PC-9 (cell line): Measurements from ENCODE around the gene C1QTNF1. TPM values are rescaled to one million over a fixed set of nuclear protein-coding genes. Genes with fewer than 3 reads are reported as not detected.

Source experiments
- BruUV-seq: library from RNA; stranded (reverse); fragments of 400-500 nt; replicated peaks from 2 replicates; lab custom pipeline; 2021; lab: Mats Ljungman, UMichigan
- CTCF ChIA-PET: fragments of 300-600 bp; sonication (Branson Sonifier 250); formaldehyde crosslinking; loops from one replicate; lab custom pipeline; 2022; ENCODE audit warnings: antibody characterized with exemption; lab: Charles Lee
- POLR2A ChIA-PET: fragments of 300-600 bp; sonication (Branson Sonifier 250); formaldehyde crosslinking; loops from one replicate; lab custom pipeline; 2022; ENCODE audit warnings: antibody characterized with exemption; ENCODE audit not compliant: unreplicated experiment; lab: Charles Lee
- DNase-seq, 2 experiments: peaks; one replicate each; pipeline versions ENCODE4 v3.0.0 to v3.0.0-alpha.2; 2015 to 2022; ENCODE audit warnings: mixed read lengths in 1 of 2
- H2AFZ ChIP-seq: fragments of 200-600 bp; sonication (generic); 2 replicates; pipeline ENCODE4 v1.8.1; 2017; ENCODE audit warnings: antibody characterized with exemption
- H3F3A ChIP-seq: fragments of 200-600 bp; sonication (generic); 2 replicates; pipeline ENCODE4 v1.8.1; 2017; ENCODE audit warnings: antibody characterized with exemption, mild to moderate bottlenecking, low read depth; ENCODE audit not compliant: insufficient read depth
- H3K27ac ChIP-seq: fragments of 200-600 bp; sonication (generic); 2 replicates; pipeline ENCODE4 v1.6.1; 2016; ENCODE audit warnings: mixed run types
- H3K27me3 ChIP-seq: fragments of 200-600 bp; sonication (generic); 2 replicates; pipeline ENCODE4 v1.6.1; 2016; ENCODE audit warnings: low read depth, mixed run types; ENCODE audit not compliant: insufficient read depth
- H3K36me3 ChIP-seq: fragments of 200-600 bp; sonication (generic); 2 replicates; pipeline ENCODE4 v1.6.1; 2016; ENCODE audit warnings: low read depth, mixed run types
- H3K4me1 ChIP-seq: fragments of 200-600 bp; sonication (generic); replicated peaks from 2 replicates; pipeline ENCODE4 v1.6.1; 2016; ENCODE audit warnings: mixed run types; ENCODE audit not compliant: insufficient read depth
- H3K4me2 ChIP-seq: fragments of 200-600 bp; sonication (generic); 2 replicates; pipeline ENCODE4 v1.6.1; 2017; ENCODE audit warnings: mixed run types
- H3K4me3 ChIP-seq: fragments of 200-600 bp; sonication (generic); 2 replicates; pipeline ENCODE4 v1.6.1; 2016; ENCODE audit warnings: mixed run types
- H3K79me2 ChIP-seq: fragments of 200-600 bp; sonication (generic); 2 replicates; pipeline ENCODE4 v1.6.1; 2017; ENCODE audit warnings: low read depth, mixed run types
- H3K9me2 ChIP-seq: fragments of 200-600 bp; sonication (generic); 2 replicates; pipeline ENCODE4 v1.8.1; 2017; ENCODE audit warnings: mild to moderate bottlenecking; ENCODE audit not compliant: insufficient read depth
- H3K9me3 ChIP-seq: fragments of 200-600 bp; sonication (generic); 2 replicates; pipeline ENCODE4 v1.8.1; 2016; ENCODE audit warnings: low read depth; ENCODE audit not compliant: insufficient read depth
- H4K20me1 ChIP-seq: fragments of 200-600 bp; sonication (generic); 2 replicates; pipeline ENCODE4 v1.8.1; 2017; ENCODE audit not compliant: insufficient read depth
- EZH2 ChIP-seq: fragments of 200-600 bp; sonication (generic); IDR thresholded peaks from 2 replicates; pipeline ENCODE4 v1.8.0; 2017; ENCODE audit warnings: antibody characterized with exemption, low read depth
- intact Hi-C: fragments of 100-400 bp; cut with micrococcal nuclease; formaldehyde crosslinking; loops from one replicate; pipeline ENCODE4 v1.10.0; 2022; ENCODE audit not compliant: unreplicated experiment
- total RNA-seq: library from RNA; stranded (reverse); gene quantifications from 2 replicates; pipeline ENCODE4 v1.2.3, GENCODE V29; 2021
- TF ChIP-seq, protein P1 (sequence below): fragments of 200-600 bp; sonication (generic); conservative IDR thresholded peaks from 2 replicates; pipeline ENCODE4 v1.6.1; 2017; ENCODE audit warnings: mixed run types, antibody characterized with exemption, mild to moderate bottlenecking, moderate library complexity

The C1QTNF1 gene
- total RNA-seq, 1 experiment from 2014 or later: 3.4 TPM

- Histone ChIP-seq H4K20me1 (no peaks in the 10 kb centered on the region), H3K4me3 (no peak overlapping the region), H3K9me3 (no peaks in the 10 kb centered on the region), H2AFZ (no peak overlapping the region), H3K4me1 (no peaks in the 10 kb centered on the region), H3K4me2 (no peak overlapping the region), H3K27ac (no peak overlapping the region), H3F3A (no peaks in the 10 kb centered on the region), H3K79me2 (no peaks in the 10 kb centered on the region), H3K9me2 (no peaks in the 10 kb centered on the region), H3K27me3 (no peaks in the 10 kb centered on the region), H3K36me3 (no peaks in the 10 kb centered on the region)
- CTCF ChIA-PET: no interaction called here
- TF ChIP-seq EZH2: no peak
- TF ChIP-seq, protein P1, sequence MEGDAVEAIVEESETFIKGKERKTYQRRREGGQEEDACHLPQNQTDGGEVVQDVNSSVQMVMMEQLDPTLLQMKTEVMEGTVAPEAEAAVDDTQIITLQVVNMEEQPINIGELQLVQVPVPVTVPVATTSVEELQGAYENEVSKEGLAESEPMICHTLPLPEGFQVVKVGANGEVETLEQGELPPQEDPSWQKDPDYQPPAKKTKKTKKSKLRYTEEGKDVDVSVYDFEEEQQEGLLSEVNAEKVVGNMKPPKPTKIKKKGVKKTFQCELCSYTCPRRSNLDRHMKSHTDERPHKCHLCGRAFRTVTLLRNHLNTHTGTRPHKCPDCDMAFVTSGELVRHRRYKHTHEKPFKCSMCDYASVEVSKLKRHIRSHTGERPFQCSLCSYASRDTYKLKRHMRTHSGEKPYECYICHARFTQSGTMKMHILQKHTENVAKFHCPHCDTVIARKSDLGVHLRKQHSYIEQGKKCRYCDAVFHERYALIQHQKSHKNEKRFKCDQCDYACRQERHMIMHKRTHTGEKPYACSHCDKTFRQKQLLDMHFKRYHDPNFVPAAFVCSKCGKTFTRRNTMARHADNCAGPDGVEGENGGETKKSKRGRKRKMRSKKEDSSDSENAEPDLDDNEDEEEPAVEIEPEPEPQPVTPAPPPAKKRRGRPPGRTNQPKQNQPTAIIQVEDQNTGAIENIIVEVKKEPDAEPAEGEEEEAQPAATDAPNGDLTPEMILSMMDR: no peak
- no peak for DNase-seq
- POLR2A ChIA-PET: no interaction called here
- intact Hi-C loops: no loop called here
- no TSS peak for BruUV-seq
Observed at GRCh38 chr17:79057737-79058385, 33.9 kb downstream of the C1QTNF1 start.

- intact Hi-C loops: no loop called here
- H3K4me1 ChIP-seq: no peaks in the 10 kb centered on the region
- H3K4me2 ChIP-seq: no peak overlapping the region
- no peak for DNase-seq
- no peak overlapping the region for H3K4me3 ChIP-seq
- no peaks in the 10 kb centered on the region for H4K20me1 ChIP-seq
- BruUV-seq: no TSS peak
- H3K36me3 ChIP-seq: no peaks in the 10 kb centered on the region
- H3F3A ChIP-seq: no peaks in the 10 kb centered on the region
- TF ChIP-seq, protein P1: no peak
- no peak for TF ChIP-seq EZH2
- H3K9me3 ChIP-seq: no peaks in the 10 kb centered on the region
- H3K79me2 ChIP-seq: no peaks in the 10 kb centered on the region
- no peak overlapping the region for H2AFZ ChIP-seq
- no peak overlapping the region for H3K27ac ChIP-seq
- no peaks in the 10 kb centered on the region for H3K9me2 ChIP-seq
- H3K27me3 ChIP-seq: no peaks in the 10 kb centered on the region
- ChIA-PET CTCF (no interaction called here), POLR2A (no interaction called here)
Observed at GRCh38 chr17:79062691-79063090, 38.7 kb downstream of the C1QTNF1 start.

GRCh38 chr17:79064026-79064425 lies 40.1 kb downstream of the C1QTNF1 start:
- Histone ChIP-seq H3K9me2 (no peaks in the 10 kb centered on the region), H3K4me1 (no peaks in the 10 kb centered on the region), H3F3A (no peaks in the 10 kb centered on the region), H2AFZ (no peak overlapping the region), H3K27ac (no peak overlapping the region), H3K36me3 (no peaks in the 10 kb centered on the region), H4K20me1 (no peaks in the 10 kb centered on the region), H3K27me3 (no peaks in the 10 kb centered on the region), H3K4me3 (no peak overlapping the region), H3K4me2 (no peak overlapping the region), H3K79me2 (no peaks in the 10 kb centered on the region), H3K9me3 (no peaks in the 10 kb centered on the region)
- POLR2A ChIA-PET: no interaction called here
- CTCF ChIA-PET: no interaction called here
- no TSS peak for BruUV-seq
- intact Hi-C loops: no loop called here
- no peak for DNase-seq
- TF ChIP-seq, protein P1: no peak
- TF ChIP-seq EZH2: no peak
